Inflammatory macrophage (primary cell): ENCODE results near the gene ABHD2.
"Not testable (repeated sequence)": the region's sequence is repeated elsewhere in the genome, so short reads cannot be mapped to it uniquely, and the experiment has no call there.

Experiments used
- DNase-seq, 2 donors: peaks; one replicate each; pipeline ENCODE4 v3.0.0-alpha.2; 2020 to 2022
- total RNA-seq, 18 experiments: gene quantifications; one replicate each; lab custom pipeline; 2026; ENCODE audit warnings: mixed read lengths in 6 of 18, inconsistent platforms in 2 of 18; lab: John Stamatoyannopoulos, UW

Gene ABHD2
- total RNA-seq, result 192 to 1,117 (median 721) reads per million in 18 experiments

- peak; percentile 100 for DNase-seq
Observed at GRCh38 chr15:89087830-89088604, at the start of gene ABHD2. TSS of gene ABHD2 (plus strand) at chr15:89088456. CDS start at chr15:89116328, 27,872 bp downstream.

GRCh38 chr15:89039142-89039541, 49.1 kb upstream of the ABHD2 start:
- no peak for DNase-seq

- DNase-seq, result no peak
Observed at GRCh38 chr15:89041507-89041906, 46.7 kb upstream of the ABHD2 start.

GRCh38 chr15:89042387-89042786, 45.9 kb upstream of the ABHD2 start:
- DNase-seq, result no peak

- no peak for DNase-seq
Observed at GRCh38 chr15:89043031-89044002, 44.9 kb upstream of the ABHD2 start.

GRCh38 chr15:89049016-89049666, 39.1 kb upstream of the ABHD2 start:
- not testable (repeated sequence) for DNase-seq

GRCh38 chr15:89051875-89052274, 36.4 kb upstream of the ABHD2 start:
- no peak for DNase-seq

- peak in 1 of 2 donors; percentile 60 for DNase-seq
Observed at GRCh38 chr15:89052474-89052873, 35.8 kb upstream of the ABHD2 start.

GRCh38 chr15:89054873-89055272, 33.4 kb upstream of the ABHD2 start:
- no peak for DNase-seq

GRCh38 chr15:89057506-89058133, 30.6 kb upstream of the ABHD2 start:
- peak; percentile 81 to 87 for DNase-seq

GRCh38 chr15:89058376-89058775, 29.9 kb upstream of the ABHD2 start:
- DNase-seq, result no peak

GRCh38 chr15:89058876-89059405, 29.3 kb upstream of the ABHD2 start:
- DNase-seq, result no peak

- no peak for DNase-seq
Observed at GRCh38 chr15:89066280-89066679, 22.0 kb upstream of the ABHD2 start.

- peak; percentile 41 to 64 for DNase-seq
Observed at GRCh38 chr15:89067751-89068150, 20.5 kb upstream of the ABHD2 start.

GRCh38 chr15:89068325-89068784, 19.9 kb upstream of the ABHD2 start:
- DNase-seq, result peak; percentile 89 to 96

GRCh38 chr15:89070197-89071124, 17.8 kb upstream of the ABHD2 start:
- peak; percentile 92 to 96 for DNase-seq

- no peak for DNase-seq
Observed at GRCh38 chr15:89071471-89071870, 16.8 kb upstream of the ABHD2 start.

- DNase-seq, result peak; percentile 42 to 60
Observed at GRCh38 chr15:89072277-89072869, 15.9 kb upstream of the ABHD2 start.

GRCh38 chr15:89074402-89075012, 13.7 kb upstream of the ABHD2 start:
- DNase-seq, result no peak
